GM19099 (cell line): ENCODE measurements around the gene PDXK.

ENCODE experiments used
- POLR2A ChIP-seq: IDR thresholded peaks from 3 replicates; pipeline ENCODE4 v1.6.1; 2011; ENCODE audit warnings: low read depth; ENCODE audit not compliant: insufficient read length; ENCODE audit errors: extremely low read depth

Gene PDXK

GRCh38 chr21:43771199-43771675 lies 52.3 kb downstream of the PDXK start:
- TF ChIP-seq POLR2A = no peak

- TF ChIP-seq POLR2A = no peak
Observed at GRCh38 chr21:43771698-43772424, 52.9 kb downstream of the PDXK start.

GRCh38 chr21:43772425-43772821 lies 53.5 kb downstream of the PDXK start:
- no peak for TF ChIP-seq POLR2A

DNA sequence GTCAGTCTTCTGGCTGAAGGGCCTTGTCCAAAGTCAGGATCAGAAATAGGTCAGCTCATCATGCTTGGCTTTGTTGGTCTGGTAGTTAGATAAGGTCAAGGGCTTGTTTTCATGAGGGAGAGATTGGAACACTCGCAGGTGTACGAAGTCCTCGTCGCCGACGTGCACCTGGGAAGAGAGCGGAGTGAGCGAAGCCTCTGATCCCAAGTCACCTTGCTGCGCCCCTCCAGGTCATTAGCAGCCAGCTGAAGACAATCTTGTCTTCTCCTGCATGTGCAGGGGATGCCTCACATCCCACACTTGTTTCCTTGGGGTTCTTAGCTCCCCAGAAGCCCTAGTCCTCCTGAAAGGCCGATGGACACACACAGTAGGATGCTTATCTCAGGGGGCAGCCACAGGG lies 55.2 kb downstream of the PDXK start:
- TF ChIP-seq POLR2A = no peak

- no peak for TF ChIP-seq POLR2A
Observed at GRCh38 chr21:43775190-43775589, 56.3 kb downstream of the PDXK start.

- TF ChIP-seq POLR2A = peak; percentile 89
Observed at GRCh38 chr21:43775795-43776430, 57.0 kb downstream of the PDXK start, which contains the start of gene CSTB. Gene CSTB, minus strand, starts transcription at chr21:43776308. Its CDS starts 39 bp downstream, at chr21:43776269.

DNA sequence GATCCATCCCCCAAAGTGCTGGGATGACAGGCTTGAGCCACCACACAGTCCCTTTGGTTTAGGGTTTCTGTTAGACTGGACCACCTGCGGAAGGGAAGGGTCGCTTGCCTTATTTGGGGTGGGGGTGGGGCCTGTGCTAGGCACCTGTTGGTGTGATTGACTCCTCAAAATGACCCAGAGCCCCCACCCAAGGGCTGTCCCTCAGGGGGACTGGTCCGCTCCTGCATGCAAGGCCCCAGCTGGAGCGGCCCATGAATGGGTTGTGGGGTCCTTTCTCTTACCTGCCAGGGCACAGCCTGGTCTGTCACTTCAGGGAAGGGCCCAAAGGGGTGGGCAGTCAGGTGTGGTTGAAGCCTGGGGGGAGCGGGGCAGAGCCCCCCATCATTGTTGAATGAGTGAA lies 59.0 kb downstream of the PDXK start:
- TF ChIP-seq POLR2A = no peak

DNA sequence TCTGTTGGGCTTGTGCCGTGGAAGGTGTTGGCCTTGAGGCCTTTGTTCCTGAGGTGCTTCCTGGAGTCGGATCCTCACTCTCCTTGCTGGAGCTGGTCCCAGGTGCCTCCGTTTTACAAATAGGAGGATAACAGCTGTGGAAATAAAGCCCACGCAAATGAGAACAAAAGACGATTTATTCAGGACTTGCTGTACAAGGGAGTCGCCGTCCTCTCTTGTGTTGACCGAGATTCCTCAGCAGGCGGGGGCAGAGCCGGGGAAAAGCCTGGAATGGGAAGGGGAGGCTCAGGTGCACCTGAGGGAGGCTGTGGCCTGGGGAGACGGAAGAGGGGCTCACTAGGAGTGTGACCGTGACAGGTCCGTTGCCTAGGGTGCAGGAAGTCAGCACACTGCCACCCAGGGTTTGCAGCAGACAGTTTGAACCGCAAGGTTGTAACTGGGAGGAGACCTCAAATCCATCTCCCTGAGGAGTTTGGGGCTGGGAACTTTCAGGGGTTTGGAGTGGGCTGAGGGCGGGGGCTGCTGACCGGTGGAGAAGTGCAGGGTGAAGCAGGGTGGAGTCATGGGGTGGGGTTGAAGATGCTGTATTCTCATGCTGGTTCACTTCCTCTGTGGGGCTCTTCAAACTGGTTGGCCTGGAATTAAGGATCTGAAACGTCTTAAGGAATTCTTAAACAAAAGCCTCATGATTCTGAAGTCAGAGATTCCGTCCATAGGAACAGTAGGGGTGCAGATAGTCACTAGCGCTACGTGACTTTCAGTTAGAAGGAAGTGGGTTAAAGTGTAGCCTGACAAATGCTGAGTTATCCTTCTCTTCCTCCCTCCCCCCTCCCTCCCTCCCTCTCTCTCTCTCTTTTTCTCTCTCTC lies 59.8 kb downstream of the PDXK start:
- no peak for TF ChIP-seq POLR2A

DNA sequence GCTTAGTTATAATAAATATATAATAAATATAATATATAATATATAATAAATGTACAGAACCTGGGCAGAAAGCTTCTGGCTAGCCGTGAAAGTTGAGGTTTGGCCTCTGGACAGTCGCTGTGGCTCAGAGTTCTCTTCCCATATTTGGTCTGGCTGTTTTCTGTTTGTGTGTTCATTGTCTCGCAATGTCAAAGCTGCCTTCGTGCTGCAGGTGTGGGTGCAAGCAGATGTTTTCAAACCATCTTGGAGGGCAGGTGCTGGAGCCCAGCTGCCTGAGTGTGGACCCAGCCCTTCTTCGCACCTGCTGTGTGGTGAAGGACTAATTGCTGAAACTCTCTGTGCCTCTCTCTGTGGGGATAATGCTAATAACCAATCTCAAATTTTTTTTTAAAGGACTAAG lies 60.7 kb downstream of the PDXK start:
- no peak for TF ChIP-seq POLR2A

GRCh38 chr21:43781846-43782245 lies 62.9 kb downstream of the PDXK start:
- TF ChIP-seq POLR2A = no peak

- no peak for TF ChIP-seq POLR2A
Observed at GRCh38 chr21:43782431-43783097, 63.6 kb downstream of the PDXK start.

DNA sequence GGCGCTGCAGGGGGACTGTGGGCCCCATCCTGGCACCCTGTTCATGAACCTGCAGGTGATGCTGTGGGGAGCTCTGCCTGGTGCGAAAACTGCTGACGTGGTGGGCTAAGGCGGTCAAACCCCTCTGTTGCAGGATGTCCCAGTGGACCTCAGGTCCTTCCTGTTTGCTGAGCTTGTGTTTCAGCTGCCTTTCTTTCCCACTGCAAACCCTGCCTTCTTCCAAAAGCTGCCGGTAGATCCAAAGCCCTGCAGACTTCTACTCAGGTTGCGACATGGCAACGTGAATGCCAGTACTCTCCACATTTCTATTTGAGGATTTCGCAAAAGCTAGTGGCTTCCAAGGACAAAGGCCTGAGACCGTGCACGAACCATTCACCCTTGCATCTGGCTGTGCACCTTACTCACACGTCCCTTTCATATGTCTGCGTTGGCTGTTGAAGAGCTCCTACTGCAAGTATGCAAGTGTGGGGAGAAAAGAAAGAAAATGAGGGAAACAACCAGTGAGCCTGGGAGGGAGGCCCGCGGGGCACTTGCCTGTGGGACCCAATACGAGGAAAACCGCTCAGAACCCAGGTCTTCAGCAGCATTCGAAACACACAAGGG lies 64.3 kb downstream of the PDXK start:
- no peak for TF ChIP-seq POLR2A

DNA sequence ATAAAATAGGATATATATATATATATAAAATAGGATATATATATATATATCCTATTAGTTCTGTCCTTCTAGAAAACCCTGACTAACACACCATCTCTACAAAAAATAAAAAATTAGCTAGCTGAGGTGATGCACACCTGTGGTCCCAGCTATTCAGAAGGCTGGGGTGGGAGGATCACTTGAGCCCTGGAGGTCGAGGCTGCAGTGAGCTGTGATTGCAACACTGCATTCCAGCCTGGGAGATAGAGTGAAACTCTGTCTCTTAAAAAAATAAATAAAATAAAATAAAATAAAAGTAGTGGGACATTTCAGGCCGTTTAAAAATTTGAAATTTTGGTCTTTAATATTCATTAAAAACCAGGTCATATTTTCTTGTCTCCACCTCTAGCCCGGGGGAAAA lies 66.2 kb downstream of the PDXK start:
- TF ChIP-seq POLR2A = no peak

- no peak for TF ChIP-seq POLR2A
Observed at GRCh38 chr21:43786300-43786806, 67.4 kb downstream of the PDXK start.
